Sigmoid colon (tissue), 4 donors: Measurements from ENCODE around the gene RUNDC3A.
A peak's percentile ranks its signal among the peaks of the same experiment; 100 is the strongest.

ENCODE experiments used
- EP300 ChIP-seq, 4 donors: sonication (generic); formaldehyde crosslinking; IDR thresholded peaks; one replicate each; pipeline ENCODE4 v1.6.1; 2017; ENCODE audit warnings: antibody characterized with exemption in 4 of 4
- POLR2A ChIP-seq, 2 donors: fragments of 450-650 bp; IDR thresholded peaks; one replicate each; pipeline ENCODE4 v1.6.1; 2016; ENCODE audit warnings: antibody characterized with exemption in 2 of 2, mild to moderate bottlenecking in 2 of 2, moderate library complexity in 2 of 2
- POLR2AphosphoS5 ChIP-seq, 4 donors: sonication (generic); formaldehyde crosslinking; IDR thresholded peaks; one replicate each; pipeline ENCODE4 v1.6.1; 2017; ENCODE audit warnings: antibody characterized with exemption in 4 of 4
- TF ChIP-seq, protein P1 (sequence below), 4 experiments: fragments of 450-650 bp in 3 of 4; fragments of 200-600 bp in 1 of 4; IDR thresholded peaks; one replicate each; pipeline ENCODE4 v1.5.1; 2016 to 2019; ENCODE audit warnings: antibody characterized with exemption in 4 of 4, mild to moderate bottlenecking in 3 of 4, moderate library complexity in 2 of 4

DNA sequence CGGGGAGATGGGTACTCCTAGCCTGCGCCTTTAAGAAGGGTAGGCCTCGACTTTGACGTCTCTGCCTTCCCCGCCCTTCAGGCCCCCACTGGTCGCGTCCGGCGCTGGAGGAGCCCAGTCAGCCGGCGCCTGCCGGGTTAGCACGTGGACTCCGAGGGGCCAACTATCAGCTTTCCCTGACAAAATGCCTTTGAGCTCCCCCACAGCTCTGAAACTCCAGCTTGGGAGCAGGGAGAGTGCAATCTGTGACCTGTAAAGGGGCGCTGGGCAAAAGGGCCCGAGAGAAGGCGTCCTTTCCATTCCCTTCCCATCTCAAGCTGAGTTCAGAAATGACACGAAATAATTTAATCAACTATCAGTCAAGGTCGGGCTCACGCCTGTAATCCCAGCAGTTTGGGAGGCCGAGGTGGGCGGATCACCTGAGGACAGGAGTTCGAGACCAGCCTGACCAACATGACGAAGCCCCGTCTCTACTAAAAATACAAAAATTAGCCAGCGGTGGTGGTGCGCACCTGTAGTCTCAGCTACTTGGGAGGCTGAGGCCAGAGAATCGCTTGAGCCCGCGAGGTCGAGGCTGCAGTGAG, 18.6 kb downstream of the RUNDC3A start:
- TF ChIP-seq, protein P1, sequence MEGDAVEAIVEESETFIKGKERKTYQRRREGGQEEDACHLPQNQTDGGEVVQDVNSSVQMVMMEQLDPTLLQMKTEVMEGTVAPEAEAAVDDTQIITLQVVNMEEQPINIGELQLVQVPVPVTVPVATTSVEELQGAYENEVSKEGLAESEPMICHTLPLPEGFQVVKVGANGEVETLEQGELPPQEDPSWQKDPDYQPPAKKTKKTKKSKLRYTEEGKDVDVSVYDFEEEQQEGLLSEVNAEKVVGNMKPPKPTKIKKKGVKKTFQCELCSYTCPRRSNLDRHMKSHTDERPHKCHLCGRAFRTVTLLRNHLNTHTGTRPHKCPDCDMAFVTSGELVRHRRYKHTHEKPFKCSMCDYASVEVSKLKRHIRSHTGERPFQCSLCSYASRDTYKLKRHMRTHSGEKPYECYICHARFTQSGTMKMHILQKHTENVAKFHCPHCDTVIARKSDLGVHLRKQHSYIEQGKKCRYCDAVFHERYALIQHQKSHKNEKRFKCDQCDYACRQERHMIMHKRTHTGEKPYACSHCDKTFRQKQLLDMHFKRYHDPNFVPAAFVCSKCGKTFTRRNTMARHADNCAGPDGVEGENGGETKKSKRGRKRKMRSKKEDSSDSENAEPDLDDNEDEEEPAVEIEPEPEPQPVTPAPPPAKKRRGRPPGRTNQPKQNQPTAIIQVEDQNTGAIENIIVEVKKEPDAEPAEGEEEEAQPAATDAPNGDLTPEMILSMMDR (IDR thresholded peaks at IDR 0.05): no peak
- TF ChIP-seq POLR2A (IDR thresholded peaks at IDR 0.05) (no peak), POLR2AphosphoS5 (IDR thresholded peaks at IDR 0.05) (peak in 3 of 4 donors; percentile 48 to 80 (median 54)), EP300 (IDR thresholded peaks at IDR 0.05) (peak in 1 of 4 donors; percentile 72)
